Pancreas (tissue), 10 donors: ENCODE measurements around the gene ZNF605. TPM values are rescaled to one million over a fixed set of nuclear protein-coding genes. Genes with fewer than 3 reads are reported as not detected.
"Not testable (repeated sequence)": the region's sequence is repeated elsewhere in the genome, so short reads cannot be mapped to it uniquely, and the experiment has no call there.

Experiments used
- ATAC-seq, 4 donors: fragments of 200-7000 bp; cut with Tn5 transposase; one replicate each; pipeline versions ENCODE4 v1.8.0 to v1.9.1; 2020; ENCODE audit warnings: mild to moderate bottlenecking in 4 of 4, moderate library complexity in 4 of 4
- DNase-seq, 6 donors: peaks; one replicate each; pipeline ENCODE4 v3.0.0-alpha.2; 2020
- FAIRE-seq: peaks from 2 replicates; lab custom pipeline; 2012; peaks lifted over from hg19 to GRCh38; lab: Jason Lieb, UNC
- H3K27ac ChIP-seq, 4 donors: fragments of 200-600 bp; sonication (generic); 1 replicate in 3 of 4; 2 replicates in 1 of 4; pipeline versions ENCODE4 v1.5.0 to v1.8.0; 2020
- H3K27me3 ChIP-seq, 4 donors: fragments of 200-600 bp; one replicate each; pipeline ENCODE4 v1.8.0; 2021
- H3K36me3 ChIP-seq, 3 donors: fragments of 200-600 bp; sonication (generic) in 1 of 3; one replicate each; pipeline versions ENCODE4 v1.5.0 to v1.8.0; 2020 to 2021
- H3K4me1 ChIP-seq, 3 donors: fragments of 200-600 bp; one replicate each; pipeline ENCODE4 v1.8.0; 2021
- H3K4me3 ChIP-seq, 4 donors: fragments of 200-600 bp; sonication (generic) in 2 of 4; one replicate each; pipeline versions ENCODE4 v1.5.0 to v1.8.0; 2020 to 2021
- H3K9me3 ChIP-seq, 4 donors: fragments of 200-600 bp; one replicate each; pipeline ENCODE4 v1.8.0; 2021
- CTCF ChIP-seq, 4 donors: fragments of 200-600 bp; sonication (generic) in 3 of 4; IDR thresholded peaks; one replicate each; pipeline versions ENCODE4 v1.5.0 to v1.8.0; 2021; ENCODE audit warnings: antibody characterized with exemption in 4 of 4
- WGBS, 2 donors: extraction: QIAGEN DNeasy Blood & Tissue Kit; methylation state at CpG; one replicate each; pipeline ENCODE4 v1.1.7; 2013; 5-methylcytosine and 5-hydroxymethylcytosine counted together
- intact Hi-C, 3 donors: fragments of 100-400 bp; cut with DNase I; formaldehyde crosslinking; loops; one replicate each; pipeline versions ENCODE4 v1.11.1 to v1.14.2; 2022
- polyA plus RNA-seq, 2 donors: library from polyadenylated mRNA; stranded (reverse); fragments of 200-250 nt; gene quantifications; one replicate each; pipeline ENCODE4 v1.2.3, GENCODE V29; 2013
- total RNA-seq, 6 donors: library from RNA; stranded (reverse); fragmentation: NEBNext Ultra II Directional in 4 of 6; extraction: Animal tissue kit (Norgen Biotek cat#: 25700) in 4 of 6; gene quantifications; one replicate each; pipeline versions ENCODE4 v1.2.1 to v1.2.4, GENCODE V29; 2021 to 2023
- donor health status: healthy with polysubstance abuse.
- donor health status: DM: no; HTN: no; CAD: no; lungs with moderate emphysema.
- donor health status: DM: no; HTN: no; CAD: no.
- donor health status: control.
- donor health status: control.
- donor health status: Bipolar disorder and iron deficiency.
- donor health status: DM: yes; HTN: yes; CAD: no.
- donor health status: DM: no; HTN: no; CAD: no.
- donor health status: DM: no; HTN: no; CAD: no.
- donor health status: DM: yes; HTN: yes; CAD: no.

Gene ZNF605
- total RNA-seq (1 to 10 TPM; 3.3 to 8.6 (median 4.8) TPM), polyA plus RNA-seq (1 to 10 TPM; 3.6 to 4.0 TPM)

DNA sequence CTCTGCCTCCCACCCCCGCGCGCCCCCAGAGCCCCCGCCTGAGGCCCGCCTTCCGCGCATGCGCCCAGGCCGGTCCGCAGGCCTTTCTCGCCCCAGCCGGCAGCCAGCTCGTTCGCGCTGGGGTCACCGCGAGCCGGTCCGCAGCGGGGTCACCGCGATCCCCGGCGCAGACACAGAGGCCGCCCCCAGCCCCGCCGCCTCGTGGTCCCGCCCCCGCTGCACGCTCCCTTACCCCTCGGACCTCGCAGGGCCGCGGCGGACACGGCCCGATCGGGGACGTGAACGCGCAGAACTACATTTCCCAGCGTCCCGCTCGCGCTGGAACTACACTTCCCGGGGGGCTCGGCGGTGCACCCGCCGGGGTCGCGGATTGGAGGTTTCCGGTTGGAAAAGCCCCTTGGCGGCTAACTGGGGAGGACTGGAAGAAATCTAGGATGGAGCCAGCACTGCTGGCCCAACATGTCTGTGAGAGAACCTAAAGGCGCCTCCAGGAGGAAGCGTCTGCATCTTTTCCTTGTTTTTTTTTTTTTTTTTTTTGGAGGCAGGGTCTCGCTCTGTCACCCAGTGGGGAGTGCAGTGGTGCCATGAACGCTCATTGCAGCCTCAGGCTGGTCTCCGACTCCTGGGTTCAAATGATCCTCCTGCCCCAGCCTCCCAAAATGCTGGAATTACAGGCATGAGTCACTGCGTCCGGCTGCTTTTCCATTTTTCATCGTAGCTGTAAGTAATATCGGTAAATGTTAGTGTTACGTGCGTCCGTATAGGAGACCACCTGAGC is at the start of gene ZNF605:
TSS of gene ZNF605 (minus strand) at position 296 of the 778 bp plus-strand sequence. CDS start 10,671 bp downstream, outside the sequence.
- no peak for TF ChIP-seq CTCF (IDR thresholded peaks at IDR 0.05)
- H3K36me3 ChIP-seq, result no peaks in the 10 kb centered on the region
- no peaks in the 10 kb centered on the region for H3K9me3 ChIP-seq
- H3K4me1 ChIP-seq, result peaks cover 0 to 3% (median 0%) of the 10 kb centered on the region in 3 donors
- ATAC-seq, result peak; percentile 95 to 97 (median 96)
- intact Hi-C loops, result no loop called here
- H3K27ac ChIP-seq, result peak within 1 kb of the TSS; percentile 73 to 86 (median 78)
- peak; percentile 83 to 94 (median 88) for DNase-seq
- H3K4me3 ChIP-seq, result peak within 1 kb of the TSS; percentile 60 to 88 (median 72)
- WGBS, 2 donors, result 1 to 2% methylated on average over 49 to 67 of the region's 67 CpGs
- H3K27me3 ChIP-seq, result no peaks in the 10 kb centered on the region
- no peak for FAIRE-seq

- TF ChIP-seq CTCF (IDR thresholded peaks at IDR 0.05), result no peak
- H3K27me3 ChIP-seq, result no peaks in the 10 kb centered on the region
- ATAC-seq (no peak), DNase-seq (no peak), FAIRE-seq (no peak)
- no peaks in the 10 kb centered on the region for H3K4me1 ChIP-seq
- intact Hi-C loops, result no loop called here
- peaks cover 0 to 9% (median 0%) of the 10 kb centered on the region in 4 donors for H3K9me3 ChIP-seq
- no peak overlapping the region for H3K27ac ChIP-seq
- peaks cover 0 to 6% (median 0%) of the 10 kb centered on the region in 3 donors for H3K36me3 ChIP-seq
- WGBS, 2 donors, result 46 to 51% methylated on average over 1 of the region's 1 CpG
- no peak overlapping the region for H3K4me3 ChIP-seq
Measured at GRCh38 chr12:132998741-132999140, 42.6 kb upstream of the ZNF605 start.

DNA sequence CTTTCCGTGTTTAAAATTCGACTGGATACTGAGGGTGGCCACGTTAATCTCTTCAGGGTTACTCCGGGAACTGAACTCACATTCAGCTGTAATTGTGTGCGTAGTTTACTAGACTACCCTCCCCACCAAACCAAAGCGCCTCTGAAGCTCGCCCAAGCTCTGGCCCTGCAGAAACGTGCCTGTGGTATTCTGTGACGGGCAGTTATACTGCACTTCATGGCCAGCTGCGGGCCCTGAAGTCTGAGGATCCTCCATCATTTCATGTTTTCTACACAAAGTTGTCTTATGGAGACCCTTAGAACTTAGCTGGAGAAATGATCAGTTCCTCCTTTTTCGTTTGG is 30.7 kb upstream of the ZNF605 start:
- peak in 3 of 4 donors; percentile 2 to 17 (median 6) for ATAC-seq
- intact Hi-C loops, result no loop called here

DNA sequence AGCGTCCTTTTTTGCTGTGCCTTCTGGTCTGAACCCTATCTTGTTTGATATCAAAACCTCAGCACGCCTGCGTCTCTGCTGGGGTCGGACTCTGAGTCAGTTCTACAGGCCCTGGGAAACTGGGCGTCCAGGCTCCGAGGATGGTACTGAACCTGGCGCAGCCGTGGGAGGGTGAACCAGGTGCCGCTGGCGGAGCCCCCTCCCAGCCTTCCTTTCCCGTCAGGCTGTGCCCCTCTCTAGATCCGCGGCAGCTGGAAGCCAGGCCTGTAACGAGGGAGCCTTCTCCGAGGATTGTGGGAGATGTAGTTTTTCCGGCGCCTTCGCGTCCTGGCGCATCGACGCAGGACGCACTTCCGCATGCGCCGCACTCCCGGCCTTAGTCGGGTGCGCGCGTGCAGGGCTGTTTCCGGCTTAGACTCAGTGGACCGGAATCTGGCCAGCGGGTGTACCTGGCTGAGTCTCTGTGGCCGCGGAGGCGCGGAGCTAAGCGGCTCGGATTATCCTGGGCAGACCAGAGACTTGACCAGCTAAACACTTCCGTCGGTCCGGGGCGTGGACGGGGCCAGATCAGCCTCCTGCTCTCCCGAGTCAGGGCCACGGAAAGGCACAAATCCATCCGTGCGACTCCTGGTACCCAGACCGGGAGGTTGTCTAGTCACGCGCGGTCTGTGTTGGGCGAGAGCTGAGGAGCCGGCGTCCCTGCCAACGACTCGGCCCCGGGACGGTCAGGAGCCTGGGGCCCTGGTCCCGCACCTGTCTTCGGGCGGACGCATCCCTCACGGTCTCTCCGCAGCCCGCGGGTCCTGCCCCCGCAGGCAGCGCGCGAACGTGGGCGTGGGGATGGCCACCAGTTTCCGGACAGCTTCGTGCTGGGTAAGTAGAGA is 30.1 kb upstream of the ZNF605 start, which contains the start of gene ZNF26:
TSS of gene ZNF26 (plus strand) at position 367 of the 884 bp plus-strand sequence. CDS start at position 841, 474 bp downstream.
- FAIRE-seq, result no peak
- intact Hi-C loops, result no loop called here

More for the DNA sequence above, 30.7 kb upstream of the ZNF605 start:
- no peak for TF ChIP-seq CTCF (IDR thresholded peaks at IDR 0.05)
- Histone ChIP-seq H3K27me3 (no peaks in the 10 kb centered on the region), H3K27ac (peak overlapping the region in 2 of 4 donors; percentile 56 to 74), H3K9me3 (no peaks in the 10 kb centered on the region), H3K36me3 (no peaks in the 10 kb centered on the region), H3K4me3 (peak overlapping the region; percentile 79 to 95 (median 94)), H3K4me1 (peaks cover 0 to 6% (median 0%) of the 10 kb centered on the region in 3 donors)
- 2 to 3% methylated on average over 11 of the region's 11 CpGs for WGBS, 2 donors
- DNase-seq (no peak), FAIRE-seq (no peak)

GRCh38 chr12:132976870-132977269 is 20.8 kb upstream of the ZNF605 start:
- FAIRE-seq, intact Hi-C loops: not testable (repeated sequence)
- 25 to 27% methylated on average over 13 of the region's 13 CpGs for WGBS, 2 donors

More for the DNA sequence above, 30.1 kb upstream of the ZNF605 start, which contains the start of gene ZNF26:
- Histone ChIP-seq H3K4me3 (peak within 1 kb of the TSS; percentile 79 to 95 (median 94)), H3K27me3 (no peaks in the 10 kb centered on the region), H3K4me1 (peaks cover 0 to 6% (median 0%) of the 10 kb centered on the region in 3 donors), H3K27ac (peak within 1 kb of the TSS; percentile 56 to 84 (median 75)), H3K9me3 (no peaks in the 10 kb centered on the region), H3K36me3 (no peaks in the 10 kb centered on the region)
- TF ChIP-seq CTCF (IDR thresholded peaks at IDR 0.05), result no peak
- 0 to 1% methylated on average over 76 of the region's 76 CpGs for WGBS, 2 donors
- DNase-seq (peak; percentile 90 to 94 (median 92)), ATAC-seq (peak; percentile 99 to 100 (median 100))

More at GRCh38 chr12:132976870-132977269, 20.8 kb upstream of the ZNF605 start:
- not testable (repeated sequence) for H3K4me3 ChIP-seq, ATAC-seq, H3K27me3 ChIP-seq, H3K9me3 ChIP-seq, H3K36me3 ChIP-seq, H3K27ac ChIP-seq, H3K4me1 ChIP-seq
- peak in 1 of 6 donors; percentile 35 for DNase-seq
